Calu3 (cell line): ENCODE results near the gene DUSP6. TPM values are rescaled to one million over a fixed set of nuclear protein-coding genes. Genes with fewer than 3 reads are reported as not detected.

Experiments
- BruUV-seq: library from RNA; stranded (reverse); fragments of 400-500 nt; replicated peaks from 2 replicates; lab custom pipeline; 2021; lab: Mats Ljungman, UMichigan
- CTCF ChIA-PET: fragments of 300-600 bp; sonication (Branson Sonifier 250); formaldehyde crosslinking; loops from one replicate; lab custom pipeline; 2022; ENCODE audit warnings: antibody characterized with exemption; lab: Charles Lee
- DNase-seq: peaks from one replicate; pipeline ENCODE4 v3.0.0; 2022
- H3K27ac Mint-ChIP-seq: one replicate; pipeline ENCODE4 v1.8.0; 2022; ENCODE audit warnings: mixed read lengths; ENCODE audit not compliant: unreplicated experiment
- H3K27me3 Mint-ChIP-seq: one replicate; pipeline ENCODE4 v1.8.0; 2022; ENCODE audit warnings: mixed read lengths; ENCODE audit not compliant: unreplicated experiment
- H3K36me3 Mint-ChIP-seq: one replicate; pipeline ENCODE4 v1.8.0; 2022; ENCODE audit warnings: mild to moderate bottlenecking, moderate library complexity, mixed read lengths; ENCODE audit not compliant: insufficient read depth, unreplicated experiment
- H3K4me1 Mint-ChIP-seq: one replicate; pipeline ENCODE4 v1.8.0; 2022; ENCODE audit warnings: mild to moderate bottlenecking, low read depth, mixed read lengths; ENCODE audit not compliant: unreplicated experiment
- H3K4me3 Mint-ChIP-seq: one replicate; pipeline ENCODE4 v1.8.0; 2022; ENCODE audit warnings: mild to moderate bottlenecking, low read depth, moderate library complexity, mixed read lengths; ENCODE audit not compliant: unreplicated experiment
- H3K9me3 Mint-ChIP-seq: one replicate; pipeline ENCODE4 v1.8.0; 2022; ENCODE audit warnings: low read depth, mixed read lengths; ENCODE audit not compliant: unreplicated experiment
- CTCF ChIP-seq: fragments of 200-600 bp; IDR thresholded peaks from one replicate; pipeline ENCODE4 v1.8.0; 2022; ENCODE audit warnings: antibody characterized with exemption; ENCODE audit not compliant: unreplicated experiment
- intact Hi-C: fragments of 100-400 bp; cut with micrococcal nuclease; formaldehyde crosslinking; loops from one replicate; pipeline ENCODE4 v1.10.0; 2022; ENCODE audit not compliant: unreplicated experiment
- total RNA-seq: library from RNA; stranded (reverse); gene quantifications from 2 replicates; pipeline ENCODE4 v1.2.3, GENCODE V29; 2022

DUSP6 gene
- total RNA-seq, 1 experiment from 2014 or later, result 108 TPM

- BruUV-seq, result no TSS peak
- intact Hi-C loops, result loop anchor here (5.0 kb wide), 1 partner anchor 156 kb away; no protein-coding TSS in a partner anchor
- Mint-ChIP-seq H3K4me3 (peak overlapping the region; percentile 90), H3K4me1 (peaks cover 44% of the 10 kb centered on the region), H3K36me3 (peaks cover 96% of the 10 kb centered on the region), H3K27me3 (no peaks in the 10 kb centered on the region), H3K27ac (peak overlapping the region; percentile 97), H3K9me3 (no peaks in the 10 kb centered on the region)
- TF ChIP-seq CTCF, result no peak
- DNase-seq, result no peak
- CTCF ChIA-PET, result interaction anchor here (0.7 to 3.6 kb wide), 3 partner anchors 24 to 288 kb away, joined by 5 to 17 read pairs (median 7); no protein-coding TSS in a partner anchor
Measured at GRCh38 chr12:89350630-89351488, 1.4 kb downstream of the DUSP6 start.

- Mint-ChIP-seq H3K27ac (peak overlapping the region; percentile 97), H3K36me3 (peaks cover 90% of the 10 kb centered on the region), H3K4me3 (peak overlapping the region; percentile 90), H3K27me3 (no peaks in the 10 kb centered on the region), H3K4me1 (peaks cover 43% of the 10 kb centered on the region), H3K9me3 (no peaks in the 10 kb centered on the region)
- no peak for DNase-seq
- CTCF ChIA-PET, result interaction anchor here (1.2 to 2.2 kb wide), 2 partner anchors 113 to 287 kb away, joined by 3 to 7 read pairs; no protein-coding TSS in a partner anchor
- TF ChIP-seq CTCF, result no peak
- no TSS peak for BruUV-seq
- intact Hi-C loops, result loop anchor here (5.0 kb wide), 1 partner anchor 157 kb away; no protein-coding TSS in a partner anchor
Measured at GRCh38 chr12:89350260-89350629, 2.1 kb downstream of the DUSP6 start.

GRCh38 chr12:89349814-89350213, 2.5 kb downstream of the DUSP6 start:
- no peak for TF ChIP-seq CTCF
- Mint-ChIP-seq H3K4me3 (peak overlapping the region; percentile 90), H3K9me3 (no peaks in the 10 kb centered on the region), H3K36me3 (peaks cover 86% of the 10 kb centered on the region), H3K27ac (peak overlapping the region; percentile 97), H3K27me3 (no peaks in the 10 kb centered on the region), H3K4me1 (peaks cover 42% of the 10 kb centered on the region)
- CTCF ChIA-PET, result interaction anchor here (1.2 kb wide), 1 partner anchor 113 kb away, joined by 3 read pairs; no protein-coding TSS in a partner anchor
- no TSS peak for BruUV-seq
- peak; percentile 49 for DNase-seq
- intact Hi-C loops, result loop anchor here (5.0 kb wide), 2 partner anchors 157 to 168 kb away; no protein-coding TSS in a partner anchor

GRCh38 chr12:89348894-89349699, 3.2 kb downstream of the DUSP6 start:
- BruUV-seq, result no TSS peak
- Mint-ChIP-seq H3K9me3 (no peaks in the 10 kb centered on the region), H3K4me3 (peak overlapping the region; percentile 90), H3K27ac (peak overlapping the region; percentile 97), H3K4me1 (peaks cover 49% of the 10 kb centered on the region), H3K27me3 (no peaks in the 10 kb centered on the region), H3K36me3 (peaks cover 83% of the 10 kb centered on the region)
- intact Hi-C loops, result loop anchor here (5.0 kb wide), 1 partner anchor 167 kb away; no protein-coding TSS in a partner anchor
- no peak for DNase-seq
- no peak for TF ChIP-seq CTCF
- CTCF ChIA-PET, result interaction anchor here (1.2 kb wide), 1 partner anchor 112 kb away, joined by 3 read pairs; no protein-coding TSS in a partner anchor
